CD4-positive, alpha-beta T cell treated with Interleukin-1 beta for 1 hour (primary cell): ENCODE measurements around the gene TAPBP.
"Not testable (repeated sequence)": the region's sequence is repeated elsewhere in the genome, so short reads cannot be mapped to it uniquely, and the experiment has no call there.

Experiments used
- DNase-seq, 2 donors: peaks; one replicate each; pipeline ENCODE4 v3.0.0-alpha.2; 2020 to 2022

TAPBP gene

DNA sequence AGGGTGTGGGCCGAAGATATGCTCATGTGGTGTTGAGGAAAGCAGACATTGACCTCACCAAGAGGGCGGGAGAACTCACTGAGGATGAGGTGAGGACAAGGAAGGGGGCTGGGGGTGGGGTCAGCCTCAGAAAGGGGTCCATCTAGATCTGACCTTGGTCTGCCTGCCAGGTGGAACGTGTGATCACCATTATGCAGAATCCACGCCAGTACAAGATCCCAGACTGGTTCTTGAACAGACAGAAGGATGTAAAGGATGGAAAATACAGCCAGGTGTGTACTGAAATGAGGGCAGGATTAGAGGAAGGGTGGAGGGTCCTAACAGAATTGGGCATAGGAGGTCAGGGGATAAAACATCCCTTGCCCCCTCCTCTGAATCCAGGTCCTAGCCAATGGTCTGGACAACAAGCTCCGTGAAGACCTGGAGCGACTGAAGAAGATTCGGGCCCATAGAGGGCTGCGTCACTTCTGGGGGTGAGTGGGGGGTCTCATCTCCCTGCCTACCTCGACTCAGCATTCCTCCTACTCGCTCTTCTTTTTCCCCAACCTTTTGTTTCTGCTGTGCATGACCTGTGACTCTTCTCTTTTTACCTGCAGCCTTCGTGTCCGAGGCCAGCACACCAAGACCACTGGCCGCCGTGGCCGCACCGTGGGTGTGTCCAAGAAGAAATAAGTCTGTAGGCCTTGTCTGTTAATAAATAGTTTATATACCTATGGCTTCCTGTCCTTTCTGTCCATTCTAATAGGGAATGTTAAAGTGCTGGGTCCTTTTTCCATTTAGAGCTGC lies 37.9 kb downstream of the TAPBP start:
- DNase-seq, result not testable (repeated sequence)

DNA sequence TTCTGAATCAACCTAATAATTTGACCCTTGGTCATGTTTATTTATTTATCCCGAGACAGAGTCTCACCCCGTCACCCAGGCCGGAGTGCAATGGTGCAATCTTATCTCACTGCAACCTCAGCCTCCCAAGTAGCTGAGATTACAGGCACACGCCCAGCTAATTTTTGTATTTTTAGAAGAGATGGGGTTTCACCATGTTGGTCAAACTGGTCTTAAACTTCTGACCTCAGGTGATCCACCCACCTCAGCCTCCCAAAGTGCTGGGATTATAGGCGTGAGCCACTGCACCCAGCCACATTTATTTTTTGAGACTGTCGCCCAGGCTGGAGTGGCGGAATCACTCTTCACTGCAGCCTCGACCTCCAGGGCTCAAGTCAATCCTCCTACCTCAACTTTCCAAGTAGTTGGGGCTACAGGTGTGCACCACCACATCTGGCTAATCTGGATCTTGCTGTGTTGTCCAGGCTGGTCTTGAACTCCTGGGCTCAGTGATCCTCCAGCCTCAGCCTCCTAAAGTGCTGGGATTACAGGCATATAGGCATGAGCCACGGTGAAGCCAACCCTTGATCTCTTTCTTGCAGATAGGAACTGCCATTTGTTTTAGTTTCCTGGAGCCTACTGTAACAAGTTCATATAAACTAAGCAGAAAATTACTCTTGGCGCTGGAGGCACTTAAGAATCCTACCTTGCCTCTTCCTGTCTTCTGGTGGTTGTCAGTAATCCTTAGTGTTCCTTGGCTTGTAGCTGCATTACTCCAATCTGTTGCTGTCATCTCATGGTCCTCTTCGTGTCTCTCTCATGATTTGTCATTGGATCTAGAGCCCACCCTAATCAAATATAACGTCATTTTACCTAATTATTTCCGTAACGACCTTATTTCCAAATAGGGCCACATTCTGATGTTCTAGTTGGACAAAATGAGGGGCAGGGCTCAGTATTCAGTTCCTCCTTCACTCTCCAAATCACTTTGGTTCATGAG lies 39.7 kb downstream of the TAPBP start:
- no peak for DNase-seq

DNA sequence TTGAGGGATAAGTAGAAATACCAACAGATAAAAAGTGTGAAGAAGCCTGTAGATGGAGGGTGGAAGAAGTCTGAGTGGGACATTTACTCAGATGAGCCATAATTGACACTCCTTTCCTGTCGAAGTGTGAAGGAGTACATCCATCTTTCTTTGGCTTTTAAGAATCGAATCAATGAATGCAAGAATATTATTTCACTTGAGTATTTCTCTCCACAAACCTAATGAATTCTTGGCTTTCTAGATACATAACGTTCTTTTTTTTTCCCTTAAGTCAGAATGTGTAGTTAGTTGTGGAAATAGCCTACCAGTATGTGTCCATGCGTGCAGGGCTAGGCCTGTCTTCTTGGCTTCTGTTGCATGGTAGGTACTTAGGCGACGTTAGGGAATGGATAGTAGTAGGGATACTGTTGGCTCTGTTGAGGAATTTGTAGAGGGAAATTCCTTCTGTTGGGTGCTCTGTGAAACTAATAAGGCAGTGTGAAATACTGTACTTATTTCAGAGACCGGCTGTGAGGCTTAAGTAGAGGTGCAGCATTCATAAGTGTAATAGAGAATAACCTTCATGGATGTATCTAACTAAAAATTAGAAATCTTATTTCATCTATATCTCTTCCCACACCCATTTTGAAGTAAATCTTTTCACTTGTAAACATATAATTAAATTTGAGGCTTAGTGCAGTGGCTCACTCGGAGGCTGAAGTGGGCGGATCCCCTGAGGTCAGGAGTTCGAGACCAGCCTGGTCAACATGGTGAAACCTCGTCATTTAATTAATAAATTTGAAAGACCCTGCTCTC lies 40.6 kb downstream of the TAPBP start:
- DNase-seq, result no peak

DNA sequence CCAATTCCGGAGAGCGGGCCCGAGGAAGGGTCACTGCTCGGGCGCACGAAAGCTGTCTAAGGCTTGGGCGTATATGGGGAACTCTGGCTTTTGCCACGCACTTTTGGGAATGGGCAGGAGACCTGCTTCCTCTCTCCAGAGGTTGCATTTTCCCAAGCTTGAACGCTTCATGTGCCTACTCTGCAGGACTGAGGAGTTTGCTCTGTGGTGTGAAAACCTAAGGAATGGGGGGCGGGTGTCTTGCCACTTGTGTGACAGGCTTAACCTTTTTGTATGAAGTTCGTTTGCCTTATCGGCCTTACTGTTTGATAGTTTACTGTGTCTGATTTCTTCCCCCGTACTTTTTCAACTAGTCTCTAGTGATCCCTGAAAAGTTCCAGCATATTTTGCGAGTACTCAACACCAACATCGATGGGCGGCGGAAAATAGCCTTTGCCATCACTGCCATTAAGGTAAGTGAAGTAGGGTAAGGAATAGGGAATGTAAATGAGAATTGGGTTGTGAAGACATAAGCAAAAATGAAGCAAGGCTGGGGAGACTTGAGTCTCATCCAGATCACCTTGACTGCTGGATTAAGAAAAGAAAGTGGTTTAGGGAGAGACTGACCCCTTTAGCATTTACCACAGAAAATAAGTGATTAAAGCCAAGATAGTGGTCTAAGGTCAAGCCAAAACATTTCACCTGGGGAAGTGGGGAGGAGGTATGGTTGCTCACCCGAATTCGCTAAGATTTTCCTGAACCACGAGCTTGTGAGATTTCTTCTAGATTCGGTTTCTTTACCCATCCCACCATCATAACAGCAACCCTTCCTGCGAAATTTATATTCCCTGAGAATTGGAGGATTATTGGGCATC lies 41.4 kb downstream of the TAPBP start:
- DNase-seq, result peak in 1 of 2 donors; percentile 28

DNA sequence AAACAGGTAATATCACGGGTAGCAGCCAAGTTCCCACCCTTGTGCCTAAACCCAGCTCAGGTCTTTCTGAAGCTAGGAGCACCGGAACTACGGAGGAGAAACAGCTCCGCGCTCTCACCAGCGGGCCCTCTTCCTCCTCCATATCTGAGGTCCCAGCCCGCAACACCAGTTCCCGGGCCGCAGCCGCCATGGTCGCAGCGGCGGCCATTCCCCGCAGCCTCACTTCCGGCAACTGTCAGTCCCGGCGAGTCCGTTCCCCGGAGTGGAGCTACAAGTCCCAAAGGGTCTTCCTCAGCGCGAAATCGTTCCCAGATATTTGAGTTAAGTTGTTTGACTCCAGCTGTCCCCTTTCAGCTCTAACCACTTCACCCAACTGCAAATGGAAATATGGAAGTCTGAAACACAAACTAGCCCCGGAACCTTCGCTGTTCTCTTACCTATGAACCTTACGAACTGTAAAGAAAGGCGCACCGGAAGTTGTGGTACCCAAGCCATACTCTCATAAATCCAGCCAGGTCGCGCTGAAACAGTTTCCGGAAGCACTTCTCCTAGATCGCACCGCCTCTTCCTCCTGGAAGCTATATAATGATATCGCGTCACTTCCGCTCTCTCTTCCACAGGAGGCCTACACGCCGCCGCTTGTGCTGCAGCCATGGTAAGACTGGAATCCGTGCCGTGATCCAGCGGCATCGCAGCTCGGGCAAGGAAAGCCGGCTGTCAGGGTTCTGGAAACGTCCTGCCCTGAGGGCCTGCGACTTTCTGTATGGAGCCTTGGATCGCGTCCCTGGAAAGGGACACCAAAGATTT lies 42.2 kb downstream of the TAPBP start, which contains the start of the genes RPS18 and VPS52:
Gene RPS18, plus strand, starts transcription at position 608 of the 807 bp plus-strand sequence. Its CDS starts 45 bp downstream, at position 653.
Gene VPS52, minus strand, starts transcription at position 409 of the 807 bp plus-strand sequence. Its CDS starts 201 bp downstream, at position 208.
- peak; percentile 96 for DNase-seq

DNA sequence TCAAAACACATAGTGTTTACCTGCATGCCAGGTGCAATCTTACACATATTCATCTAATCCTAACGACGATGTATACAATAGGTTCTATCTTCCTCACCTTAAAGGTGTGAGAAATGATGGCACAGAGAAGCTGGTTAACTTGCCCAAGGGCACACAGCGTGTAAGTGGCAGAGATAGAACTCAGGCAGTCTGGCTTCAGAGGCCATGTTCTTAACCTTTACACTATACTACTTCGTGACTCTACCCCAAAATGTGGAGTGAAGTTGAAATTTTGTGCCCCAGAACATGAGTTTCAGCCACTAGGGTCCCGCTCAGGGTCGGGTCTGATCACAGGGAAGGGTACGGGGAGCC lies 42.8 kb downstream of the TAPBP start:
- DNase-seq, result no peak

DNA sequence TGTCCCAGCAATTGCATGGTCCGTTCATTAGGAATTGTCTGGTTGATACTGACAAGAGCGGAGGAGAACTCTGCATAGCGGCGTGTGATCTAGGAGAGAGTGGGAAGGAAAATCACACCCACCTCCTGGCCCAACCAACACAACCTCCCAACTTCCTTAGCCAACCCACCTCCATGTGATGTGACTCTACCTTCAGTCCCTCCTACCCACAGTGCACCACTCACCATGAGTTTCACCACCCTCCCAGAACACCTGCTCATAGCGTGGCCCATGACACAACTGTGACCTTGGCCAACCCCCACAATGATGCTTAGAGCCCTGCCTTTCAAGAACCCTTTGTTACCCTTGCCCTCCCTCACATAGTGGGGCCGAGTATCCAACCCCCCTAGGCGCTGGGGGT lies 49.9 kb downstream of the TAPBP start:
- no peak for DNase-seq

DNA sequence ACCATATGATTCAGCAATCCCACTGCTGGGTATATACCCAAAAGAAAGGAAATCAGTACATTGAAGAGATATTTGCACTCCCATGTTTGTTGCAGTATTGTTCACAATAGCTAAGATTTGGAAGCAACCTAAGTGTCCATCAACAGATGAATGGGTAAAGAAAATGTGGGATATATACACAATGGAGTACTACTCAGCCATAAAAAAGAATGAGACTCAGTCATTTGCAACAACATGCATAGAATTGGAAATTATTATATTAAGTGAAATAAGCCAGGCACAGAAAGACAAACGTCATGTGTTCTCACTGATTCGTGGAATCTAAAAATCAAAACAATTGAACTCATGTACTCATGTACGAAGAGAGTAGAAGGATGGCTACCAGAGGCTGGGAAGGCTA lies 51.4 kb downstream of the TAPBP start:
- not testable (repeated sequence) for DNase-seq

DNA sequence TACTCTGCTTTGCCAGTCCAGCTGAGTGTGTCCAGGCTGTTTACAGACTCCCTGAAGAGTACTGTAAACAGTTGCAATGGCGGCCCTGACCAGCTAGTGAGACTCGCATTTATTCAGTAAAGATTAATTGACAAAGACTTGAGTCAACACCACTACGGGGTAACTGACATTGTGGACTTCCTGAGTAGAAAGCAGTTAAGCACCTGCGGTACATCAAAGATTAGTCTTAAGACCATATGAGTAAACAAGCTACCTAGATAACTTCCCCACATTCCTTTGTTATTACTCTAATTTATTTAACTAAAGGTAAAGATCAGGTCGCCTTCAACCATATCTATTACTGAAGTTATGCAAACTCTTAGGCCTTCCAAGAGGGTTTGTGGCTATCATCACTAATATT lies 54.8 kb downstream of the TAPBP start:
- no peak for DNase-seq

DNA sequence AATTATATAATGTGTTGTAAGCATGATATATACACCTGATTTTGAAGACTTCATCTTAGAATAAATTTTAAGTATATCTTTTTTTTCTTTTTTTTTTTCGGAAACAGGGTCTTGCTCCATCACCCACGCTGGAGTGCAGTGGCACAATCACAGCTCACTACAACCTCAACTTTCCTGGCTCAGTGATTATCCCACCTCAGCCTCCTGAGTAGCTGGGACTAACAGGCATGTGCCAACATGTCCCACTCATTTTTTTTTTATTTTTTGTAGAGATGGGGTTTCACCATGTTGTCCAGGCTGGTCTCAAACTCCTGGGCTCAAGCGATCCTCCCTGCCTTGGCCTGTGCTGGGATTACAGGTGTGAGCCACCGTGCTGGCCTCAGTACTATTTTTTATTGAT lies 59.3 kb downstream of the TAPBP start:
- no peak for DNase-seq

DNA sequence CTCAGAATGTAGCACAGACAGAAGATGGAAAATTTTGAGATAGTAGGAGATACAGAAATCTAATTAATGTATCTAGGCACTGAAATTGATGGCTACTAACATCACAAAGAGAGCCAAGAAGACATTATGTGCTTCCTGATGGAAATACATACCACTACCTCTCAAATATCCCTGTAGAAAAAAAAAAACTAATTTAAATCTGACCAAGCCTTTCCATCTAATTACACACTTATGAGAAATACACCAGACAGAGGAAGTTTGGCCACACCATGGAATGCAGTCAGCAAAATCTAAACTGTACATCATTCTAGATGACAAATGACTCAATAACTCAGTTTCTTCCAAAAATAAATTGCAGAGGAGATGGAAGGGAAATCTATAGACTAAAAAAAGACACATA lies 61.1 kb downstream of the TAPBP start:
- no peak for DNase-seq

DNA sequence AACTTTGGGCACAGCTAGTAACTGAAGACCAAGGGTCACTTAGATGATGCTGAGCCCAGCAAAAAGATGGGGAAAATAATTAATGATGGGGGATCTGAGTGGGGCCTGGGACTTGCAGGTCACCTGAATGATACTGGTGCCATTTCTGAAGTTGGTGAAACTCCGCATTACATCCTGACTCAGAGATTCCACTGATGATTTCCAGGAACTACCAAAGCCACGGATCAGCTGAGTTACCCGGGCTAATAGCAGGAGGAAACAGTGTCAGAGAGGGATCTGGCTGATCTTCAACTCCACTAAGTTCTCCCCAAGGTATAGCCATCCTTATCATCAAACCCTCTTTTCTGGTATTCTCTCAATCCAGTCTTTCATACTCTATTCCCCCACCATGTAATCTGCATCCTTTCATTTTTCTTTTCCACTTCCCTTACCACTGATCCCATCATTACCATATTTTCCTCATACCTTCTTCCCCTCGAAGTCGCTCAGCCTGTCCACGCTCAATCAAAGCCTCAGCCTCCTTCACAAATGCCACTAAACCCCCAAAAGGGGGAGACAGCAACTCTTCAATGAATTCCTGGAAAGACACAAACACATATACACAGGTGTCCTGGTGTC lies 62.4 kb downstream of the TAPBP start:
- DNase-seq, result no peak

DNA sequence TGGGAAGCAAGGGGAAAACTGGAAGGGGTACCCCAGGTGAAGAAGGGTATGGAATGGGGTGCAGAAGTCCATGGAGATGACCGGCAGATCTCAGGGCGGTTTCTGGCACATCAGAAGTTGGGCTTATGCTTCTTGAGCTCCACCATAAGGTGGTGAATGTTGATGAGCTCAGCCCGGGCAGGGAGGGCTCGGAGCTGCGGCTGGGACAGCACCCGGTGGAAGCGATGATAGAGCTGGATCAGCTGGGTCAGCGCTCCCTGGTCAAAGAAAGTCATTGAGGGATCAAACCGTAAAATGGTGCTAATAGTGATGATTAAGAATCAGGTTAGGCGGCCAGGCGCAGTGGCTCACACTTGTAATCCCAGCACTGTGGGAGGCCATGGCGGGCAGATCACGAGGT lies 63.1 kb downstream of the TAPBP start:
- no peak for DNase-seq

DNA sequence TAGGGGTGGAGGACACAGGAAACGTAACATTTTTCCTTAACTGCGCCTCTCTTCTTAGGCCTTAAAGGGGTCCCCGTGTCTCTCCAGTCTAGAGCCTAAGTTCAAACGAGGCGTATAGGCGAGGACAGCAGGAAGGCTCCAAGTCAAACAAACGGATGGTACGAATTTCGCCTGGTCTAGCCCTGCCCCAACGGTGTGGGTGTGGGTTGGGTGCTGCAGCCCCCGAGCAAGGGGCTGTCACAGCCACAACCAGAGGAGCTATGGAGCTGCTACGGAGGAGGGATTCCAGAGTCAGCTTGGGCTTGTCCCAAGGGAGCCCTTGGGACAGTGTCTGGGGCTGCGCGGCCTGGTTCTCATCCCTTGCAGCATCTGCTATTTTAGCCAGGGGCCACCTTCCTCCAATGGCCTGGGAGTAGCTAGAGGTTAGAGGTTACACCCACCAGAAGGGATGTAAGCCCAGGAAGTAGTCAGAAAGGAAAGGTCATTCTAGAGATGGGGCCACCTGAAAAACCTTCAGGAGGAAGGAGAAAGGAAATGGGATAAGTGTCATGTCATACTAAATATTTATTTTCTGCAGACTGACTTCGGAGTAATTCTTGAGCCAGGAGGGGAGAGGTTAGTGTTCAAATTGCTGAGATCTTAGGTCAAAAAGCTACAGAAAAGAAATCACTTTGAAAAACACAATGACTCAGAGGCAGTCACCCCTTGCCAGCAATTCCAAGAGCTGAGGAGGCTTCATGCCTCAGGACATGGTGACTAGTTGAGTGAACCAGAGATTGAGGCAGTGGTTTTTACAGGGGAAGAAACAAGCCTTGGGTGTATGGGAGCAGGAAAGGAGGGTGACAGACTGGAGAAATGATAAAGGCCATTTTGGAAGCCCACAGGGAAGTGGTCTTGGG lies 63.9 kb downstream of the TAPBP start:
- DNase-seq, result no peak
